WERI-Rb-1 (cell line): ENCODE data around the gene KRTAP11-1.

Source experiments
- DNase-seq: peaks from one replicate; pipeline ENCODE4 v3.0.0-alpha.2; 2020
- H3K27ac ChIP-seq: fragments of 250-450 bp; sonication (Bioruptor Pico); 2 replicates; pipeline ENCODE4 v1.5.1; 2020; ENCODE audit warnings: mild to moderate bottlenecking, moderate library complexity
- H3K27me3 ChIP-seq: fragments of 250-450 bp; sonication (Bioruptor Pico); 2 replicates; pipeline ENCODE4 v1.5.1; 2021; ENCODE audit warnings: mild to moderate bottlenecking, low read depth, moderate library complexity; ENCODE audit not compliant: insufficient read depth, severe bottlenecking
- H3K36me3 ChIP-seq: fragments of 250-450 bp; sonication (Bioruptor Pico); 2 replicates; pipeline ENCODE4 v1.5.1; 2020; ENCODE audit warnings: mild to moderate bottlenecking, moderate library complexity
- H3K4me3 ChIP-seq: 2 replicates; pipeline ENCODE4 v1.5.1; 2011; ENCODE audit warnings: low read depth, mild to moderate bottlenecking, control low read depth, low read length
- H3K9me3 ChIP-seq: fragments of 250-450 bp; sonication (Bioruptor Pico); 2 replicates; pipeline ENCODE4 v1.5.1; 2021; ENCODE audit warnings: mild to moderate bottlenecking, moderate library complexity; ENCODE audit not compliant: severe bottlenecking
- TF ChIP-seq, protein P1 (sequence below): IDR thresholded peaks from 2 replicates; pipeline ENCODE4 v1.5.1; 2011; ENCODE audit warnings: low read depth, mild to moderate bottlenecking, control low read depth, inconsistent platforms, low read length

Gene KRTAP11-1

DNA sequence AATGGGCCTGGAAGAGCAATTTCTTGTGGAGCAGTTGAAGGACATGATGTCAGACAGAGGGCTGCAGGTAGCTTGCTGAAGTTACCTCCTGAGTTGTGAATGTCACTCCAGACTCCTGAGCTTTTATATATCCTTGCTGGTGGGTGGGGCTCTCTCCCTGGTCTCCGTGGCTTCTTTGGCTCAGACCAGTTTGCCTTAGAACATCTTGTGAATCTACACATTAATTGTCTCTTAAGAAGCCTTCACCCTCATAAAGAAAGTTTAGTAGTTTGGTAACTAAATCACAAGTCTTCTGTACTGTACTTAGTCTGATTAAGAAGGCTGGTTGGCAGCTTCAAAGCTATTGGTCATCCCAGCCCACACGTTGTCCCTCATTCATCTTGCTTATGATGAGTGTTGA is at the start of gene KRTAP11-1:
KRTAP11-1 (minus strand) TSS at position 101 of the 400 bp plus-strand sequence; CDS start at position 45, 56 bp downstream.
- no peaks in the 10 kb centered on the region for H3K36me3 ChIP-seq
- TF ChIP-seq, protein P1, sequence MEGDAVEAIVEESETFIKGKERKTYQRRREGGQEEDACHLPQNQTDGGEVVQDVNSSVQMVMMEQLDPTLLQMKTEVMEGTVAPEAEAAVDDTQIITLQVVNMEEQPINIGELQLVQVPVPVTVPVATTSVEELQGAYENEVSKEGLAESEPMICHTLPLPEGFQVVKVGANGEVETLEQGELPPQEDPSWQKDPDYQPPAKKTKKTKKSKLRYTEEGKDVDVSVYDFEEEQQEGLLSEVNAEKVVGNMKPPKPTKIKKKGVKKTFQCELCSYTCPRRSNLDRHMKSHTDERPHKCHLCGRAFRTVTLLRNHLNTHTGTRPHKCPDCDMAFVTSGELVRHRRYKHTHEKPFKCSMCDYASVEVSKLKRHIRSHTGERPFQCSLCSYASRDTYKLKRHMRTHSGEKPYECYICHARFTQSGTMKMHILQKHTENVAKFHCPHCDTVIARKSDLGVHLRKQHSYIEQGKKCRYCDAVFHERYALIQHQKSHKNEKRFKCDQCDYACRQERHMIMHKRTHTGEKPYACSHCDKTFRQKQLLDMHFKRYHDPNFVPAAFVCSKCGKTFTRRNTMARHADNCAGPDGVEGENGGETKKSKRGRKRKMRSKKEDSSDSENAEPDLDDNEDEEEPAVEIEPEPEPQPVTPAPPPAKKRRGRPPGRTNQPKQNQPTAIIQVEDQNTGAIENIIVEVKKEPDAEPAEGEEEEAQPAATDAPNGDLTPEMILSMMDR = no peak
- H3K9me3 ChIP-seq = no peaks in the 10 kb centered on the region
- no peak for DNase-seq
- H3K27me3 ChIP-seq = peaks cover 98% of the 10 kb centered on the region
- no peak within 1 kb of the TSS for H3K27ac ChIP-seq
- H3K4me3 ChIP-seq = no peak within 1 kb of the TSS

- Histone ChIP-seq H3K27me3 (peaks cover 70% of the 10 kb centered on the region), H3K36me3 (no peaks in the 10 kb centered on the region), H3K27ac (no peak overlapping the region), H3K4me3 (no peak overlapping the region), H3K9me3 (no peaks in the 10 kb centered on the region)
- TF ChIP-seq, protein P1 = no peak
- DNase-seq = no peak
Observed at GRCh38 chr21:30924146-30924700, 42.8 kb upstream of the KRTAP11-1 start.

DNA sequence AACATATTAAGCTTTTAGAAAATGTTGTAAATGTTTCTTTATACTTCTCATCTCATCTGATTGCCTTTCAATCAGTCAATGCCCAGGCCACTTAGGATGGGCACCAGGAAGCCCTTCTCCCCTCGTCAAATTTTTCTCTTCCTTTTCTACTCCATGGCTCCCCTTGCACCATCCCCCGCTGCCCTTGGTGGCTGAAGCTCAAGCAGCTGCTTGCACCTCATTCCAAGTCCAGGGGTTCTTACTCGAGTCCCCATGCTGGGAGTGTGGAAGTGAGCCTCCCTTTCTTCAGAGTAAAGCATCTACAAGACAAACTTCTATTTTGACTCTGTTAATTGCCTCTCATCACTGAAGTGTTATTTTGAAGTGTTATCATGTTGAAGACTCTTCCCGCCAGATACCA is 39.7 kb upstream of the KRTAP11-1 start:
- TF ChIP-seq, protein P1 = no peak
- no peak overlapping the region for H3K27ac ChIP-seq
- no peak overlapping the region for H3K4me3 ChIP-seq
- no peaks in the 10 kb centered on the region for H3K36me3 ChIP-seq
- DNase-seq = no peak
- H3K9me3 ChIP-seq = no peaks in the 10 kb centered on the region
- peaks cover 81% of the 10 kb centered on the region for H3K27me3 ChIP-seq

- Histone ChIP-seq H3K27ac (no peak overlapping the region), H3K9me3 (no peaks in the 10 kb centered on the region), H3K27me3 (peaks cover 85% of the 10 kb centered on the region), H3K4me3 (no peak overlapping the region), H3K36me3 (no peaks in the 10 kb centered on the region)
- no peak for DNase-seq
- TF ChIP-seq, protein P1 = no peak
Observed at GRCh38 chr21:30917557-30917956, 36.2 kb upstream of the KRTAP11-1 start.

DNA sequence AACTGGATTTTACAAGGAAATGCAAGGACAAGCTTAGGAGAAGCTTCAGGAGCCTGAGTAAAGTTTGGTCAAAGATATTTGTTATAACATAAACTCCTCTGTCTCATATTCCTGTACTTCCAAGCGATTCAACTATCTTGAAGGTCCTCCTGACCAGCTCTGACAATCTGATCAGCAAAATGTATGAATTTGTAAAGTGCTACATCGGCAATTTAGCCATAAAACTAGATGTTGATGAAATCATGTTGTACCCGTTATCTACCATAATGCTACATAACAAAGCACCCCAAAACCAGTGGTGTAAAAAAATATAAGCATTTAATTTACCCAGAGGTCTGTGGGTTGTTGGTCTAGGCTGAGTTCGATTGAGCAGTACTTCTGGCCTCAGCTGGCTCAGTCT is 19.5 kb upstream of the KRTAP11-1 start:
- H3K27ac ChIP-seq = no peak overlapping the region
- H3K4me3 ChIP-seq = no peak overlapping the region
- TF ChIP-seq, protein P1 = no peak
- H3K27me3 ChIP-seq = peaks cover 81% of the 10 kb centered on the region
- H3K36me3 ChIP-seq = no peaks in the 10 kb centered on the region
- H3K9me3 ChIP-seq = no peaks in the 10 kb centered on the region
- no peak for DNase-seq
